H1 (cell line): ENCODE data around the gene TGM6.

Experiments used
- CREB1 ChIP-seq: IDR thresholded peaks from 2 replicates; pipeline ENCODE4 v1.6.1; 2012; ENCODE audit warnings: inconsistent platforms
- EP300 ChIP-seq, 2 experiments: IDR thresholded peaks; 1 replicate in 1 of 2; 2 replicates in 1 of 2; pipeline ENCODE4 v1.6.1; 2011 to 2012; ENCODE audit warnings: low read depth in 2 of 2, low read length in 2 of 2, mild to moderate bottlenecking in 2 of 2, borderline replicate concordance in 1 of 2, inconsistent platforms in 1 of 2, moderate library complexity in 1 of 2
- KDM5A ChIP-seq: fragments of 200-600 bp; IDR thresholded peaks from 2 replicates; pipeline ENCODE4 v1.7.1; 2012; ENCODE audit warnings: mild to moderate bottlenecking, low read length, inconsistent platforms, mixed read lengths
- TAF1 ChIP-seq: IDR thresholded peaks from 2 replicates; pipeline ENCODE4 v1.6.1; 2011; ENCODE audit warnings: mild to moderate bottlenecking, low read depth, low read length
- TCF12 ChIP-seq: IDR thresholded peaks from 2 replicates; pipeline ENCODE4 v1.6.1; 2011; ENCODE audit warnings: low read depth, mild to moderate bottlenecking, low read length
- TF ChIP-seq, protein P1 (sequence below), 3 experiments: IDR thresholded peaks; 1 replicate in 2 of 3; 2 replicates in 1 of 3; pipeline versions ENCODE4 v1.5.1 to v1.6.1; 2011; ENCODE audit warnings: low read length in 3 of 3, mild to moderate bottlenecking in 3 of 3, inconsistent platforms in 2 of 3, low read depth in 1 of 3, moderate library complexity in 1 of 3; ENCODE audit not compliant: insufficient read depth in 1 of 3; ENCODE audit errors: control extremely low read depth in 1 of 3
- TF ChIP-seq, protein P2 (sequence below): IDR thresholded peaks from 2 replicates; pipeline ENCODE4 v1.6.1; 2011; ENCODE audit warnings: low read length, improper control_type of control experiment
- TF ChIP-seq, protein P3 (sequence below): IDR thresholded peaks from 2 replicates; pipeline ENCODE4 v1.6.1; 2011; ENCODE audit warnings: low read depth, mild to moderate bottlenecking, low read length; ENCODE audit not compliant: insufficient read depth

GRCh38 chr20:2358006-2358405 lies 22.7 kb upstream of the TGM6 start:
- TF ChIP-seq CREB1, result no peak
- TF ChIP-seq, protein P1, sequence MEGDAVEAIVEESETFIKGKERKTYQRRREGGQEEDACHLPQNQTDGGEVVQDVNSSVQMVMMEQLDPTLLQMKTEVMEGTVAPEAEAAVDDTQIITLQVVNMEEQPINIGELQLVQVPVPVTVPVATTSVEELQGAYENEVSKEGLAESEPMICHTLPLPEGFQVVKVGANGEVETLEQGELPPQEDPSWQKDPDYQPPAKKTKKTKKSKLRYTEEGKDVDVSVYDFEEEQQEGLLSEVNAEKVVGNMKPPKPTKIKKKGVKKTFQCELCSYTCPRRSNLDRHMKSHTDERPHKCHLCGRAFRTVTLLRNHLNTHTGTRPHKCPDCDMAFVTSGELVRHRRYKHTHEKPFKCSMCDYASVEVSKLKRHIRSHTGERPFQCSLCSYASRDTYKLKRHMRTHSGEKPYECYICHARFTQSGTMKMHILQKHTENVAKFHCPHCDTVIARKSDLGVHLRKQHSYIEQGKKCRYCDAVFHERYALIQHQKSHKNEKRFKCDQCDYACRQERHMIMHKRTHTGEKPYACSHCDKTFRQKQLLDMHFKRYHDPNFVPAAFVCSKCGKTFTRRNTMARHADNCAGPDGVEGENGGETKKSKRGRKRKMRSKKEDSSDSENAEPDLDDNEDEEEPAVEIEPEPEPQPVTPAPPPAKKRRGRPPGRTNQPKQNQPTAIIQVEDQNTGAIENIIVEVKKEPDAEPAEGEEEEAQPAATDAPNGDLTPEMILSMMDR (IDR thresholded peaks at IDR 0.05; ENCODE audit: control extremely low read depth in 1 of 3, insufficient read depth in 1 of 3, low read depth in 1 of 3, low read length in 3 of 3), result no peak
- no peak for TF ChIP-seq KDM5A
- no peak for TF ChIP-seq TCF12
- TF ChIP-seq, protein P2, sequence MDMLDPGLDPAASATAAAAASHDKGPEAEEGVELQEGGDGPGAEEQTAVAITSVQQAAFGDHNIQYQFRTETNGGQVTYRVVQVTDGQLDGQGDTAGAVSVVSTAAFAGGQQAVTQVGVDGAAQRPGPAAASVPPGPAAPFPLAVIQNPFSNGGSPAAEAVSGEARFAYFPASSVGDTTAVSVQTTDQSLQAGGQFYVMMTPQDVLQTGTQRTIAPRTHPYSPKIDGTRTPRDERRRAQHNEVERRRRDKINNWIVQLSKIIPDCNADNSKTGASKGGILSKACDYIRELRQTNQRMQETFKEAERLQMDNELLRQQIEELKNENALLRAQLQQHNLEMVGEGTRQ, result no peak
- TF ChIP-seq EP300 (IDR thresholded peaks at IDR 0.05; ENCODE audit: borderline replicate concordance in 1 of 2, low read depth in 2 of 2, low read length in 2 of 2), result no peak
- no peak for TF ChIP-seq TAF1
- TF ChIP-seq, protein P3, sequence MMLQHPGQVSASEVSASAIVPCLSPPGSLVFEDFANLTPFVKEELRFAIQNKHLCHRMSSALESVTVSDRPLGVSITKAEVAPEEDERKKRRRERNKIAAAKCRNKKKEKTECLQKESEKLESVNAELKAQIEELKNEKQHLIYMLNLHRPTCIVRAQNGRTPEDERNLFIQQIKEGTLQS, result no peak
